Hematopoietic multipotent progenitor cell (in vitro differentiated cells): Measurements from ENCODE around the gene FGF12. TPM values are rescaled to one million over a fixed set of nuclear protein-coding genes. Genes with fewer than 3 reads are reported as not detected.

ENCODE experiments used
- DNase-seq, 3 donors: peaks; one replicate each; pipeline ENCODE4 v3.0.0-alpha.2; 2011 to 2015; ENCODE audit warnings: low read depth in 2 of 3, low spot score in 2 of 3
- total RNA-seq: library from RNA; depleted of rRNA; stranded (reverse); fragments of >200 nt; gene quantifications from one replicate; pipeline ENCODE4 v1.2.3, GENCODE V29; 2012

FGF12 gene
- total RNA-seq, 1 donor, result not detected

GRCh38 chr3:192279664-192280063 lies 447.7 kb downstream of the FGF12 start:
- no peak for DNase-seq

DNA sequence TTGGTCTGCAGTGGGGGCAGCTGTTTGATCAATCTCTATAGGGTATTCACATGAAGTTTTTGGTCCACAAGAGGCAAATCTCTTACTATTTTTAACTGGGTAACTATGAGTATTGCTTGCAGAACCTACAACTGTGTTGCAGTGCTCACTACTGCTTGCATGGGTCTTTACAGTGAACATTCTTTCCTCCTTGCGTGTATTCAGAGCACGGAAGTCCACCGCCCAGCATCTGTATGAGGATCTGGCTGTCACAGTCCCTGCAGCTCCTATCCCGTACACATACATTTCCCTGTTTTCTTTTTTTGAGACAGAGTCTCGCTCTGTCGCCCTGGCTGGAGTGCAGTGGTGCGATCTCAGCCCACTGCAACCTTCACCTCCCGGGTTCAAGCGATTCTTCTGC lies 449.9 kb downstream of the FGF12 start:
- DNase-seq, result no peak

- DNase-seq, result no peak
Measured at GRCh38 chr3:192275741-192276355, 451.5 kb downstream of the FGF12 start.

- no peak for DNase-seq
Measured at GRCh38 chr3:192273697-192274010, 453.7 kb downstream of the FGF12 start.

GRCh38 chr3:192273001-192273696 lies 454.2 kb downstream of the FGF12 start:
- DNase-seq, result no peak

DNA sequence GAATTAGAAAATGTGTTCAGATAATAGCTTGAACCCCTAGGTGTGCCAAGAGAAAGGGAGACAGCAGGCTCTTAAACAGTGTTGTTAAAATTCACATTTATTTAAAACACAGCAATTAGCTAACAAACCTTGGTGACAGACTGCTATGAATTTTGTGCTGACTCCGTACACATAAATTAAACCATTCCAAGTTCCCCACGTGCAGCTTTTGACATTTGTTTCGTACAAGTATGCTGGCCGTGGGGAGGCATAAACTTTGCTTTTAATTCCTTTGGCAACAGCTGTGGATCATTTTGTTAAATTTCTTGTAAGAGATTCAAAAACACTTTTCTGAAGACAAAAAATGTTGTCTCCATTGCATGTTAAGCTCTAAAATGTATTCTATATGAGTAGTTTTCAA lies 465.3 kb downstream of the FGF12 start:
- DNase-seq, result no peak

- DNase-seq, result no peak
Measured at GRCh38 chr3:192261135-192261534, 466.2 kb downstream of the FGF12 start.

- no peak for DNase-seq
Measured at GRCh38 chr3:192260116-192261010, 467.0 kb downstream of the FGF12 start.

GRCh38 chr3:192259661-192260060 lies 467.7 kb downstream of the FGF12 start:
- no peak for DNase-seq

- no peak for DNase-seq
Measured at GRCh38 chr3:192258721-192259120, 468.6 kb downstream of the FGF12 start.

GRCh38 chr3:192255839-192256238 lies 471.5 kb downstream of the FGF12 start:
- no peak for DNase-seq

DNA sequence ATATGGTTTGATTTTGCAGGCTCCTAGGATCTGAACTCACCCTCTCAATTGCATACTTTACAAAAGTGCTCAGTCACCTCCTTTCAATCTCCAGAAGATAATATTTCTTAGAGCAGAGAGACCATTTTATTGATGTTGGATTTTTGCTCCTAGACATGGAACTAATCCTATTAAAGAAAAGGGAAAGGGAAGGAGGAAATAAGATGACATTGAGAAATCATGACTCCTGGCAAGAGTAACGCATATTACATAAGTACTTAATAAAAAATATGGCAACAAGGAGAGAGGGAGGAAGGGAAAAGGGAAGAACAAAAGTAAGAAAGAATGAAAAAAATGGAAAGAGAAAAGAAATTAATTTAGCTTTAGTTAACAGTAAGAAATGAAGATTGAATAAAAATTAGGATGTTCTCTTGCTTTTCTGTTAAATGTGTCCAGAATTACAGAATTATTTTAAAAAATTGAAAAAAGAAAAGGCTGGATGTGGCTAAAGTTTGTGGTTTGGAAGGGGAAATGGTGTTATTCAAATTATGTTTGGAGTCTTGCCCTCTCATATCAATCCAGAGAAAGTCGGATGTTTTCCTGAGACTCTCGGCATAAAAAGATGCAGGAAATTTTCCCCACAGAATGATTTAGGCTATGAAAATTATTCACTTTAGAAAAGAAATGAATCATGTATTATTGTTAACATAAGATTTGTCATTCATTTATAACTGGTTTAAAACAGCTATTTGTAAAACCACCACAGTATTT lies 474.0 kb downstream of the FGF12 start:
- DNase-seq, result no peak

DNA sequence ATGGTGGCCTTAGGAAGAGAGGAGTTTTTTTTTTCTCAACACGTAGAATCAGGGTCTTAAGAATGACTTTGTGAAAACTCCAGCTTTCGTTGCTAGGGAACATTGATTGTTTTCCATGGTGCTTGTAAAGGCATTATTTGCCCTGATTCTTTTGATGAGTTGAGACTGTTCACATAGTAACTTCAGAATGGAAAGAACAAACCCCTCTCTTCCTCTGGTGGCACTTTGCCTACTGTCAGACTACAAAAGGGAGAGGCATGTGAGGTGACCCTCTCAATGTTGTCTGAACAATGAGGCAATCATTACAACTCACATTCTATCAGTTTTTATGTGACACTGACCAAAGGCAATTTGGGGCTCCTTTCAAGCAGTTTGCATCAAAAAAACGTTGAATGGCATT lies 477.8 kb downstream of the FGF12 start:
- no peak for DNase-seq

DNA sequence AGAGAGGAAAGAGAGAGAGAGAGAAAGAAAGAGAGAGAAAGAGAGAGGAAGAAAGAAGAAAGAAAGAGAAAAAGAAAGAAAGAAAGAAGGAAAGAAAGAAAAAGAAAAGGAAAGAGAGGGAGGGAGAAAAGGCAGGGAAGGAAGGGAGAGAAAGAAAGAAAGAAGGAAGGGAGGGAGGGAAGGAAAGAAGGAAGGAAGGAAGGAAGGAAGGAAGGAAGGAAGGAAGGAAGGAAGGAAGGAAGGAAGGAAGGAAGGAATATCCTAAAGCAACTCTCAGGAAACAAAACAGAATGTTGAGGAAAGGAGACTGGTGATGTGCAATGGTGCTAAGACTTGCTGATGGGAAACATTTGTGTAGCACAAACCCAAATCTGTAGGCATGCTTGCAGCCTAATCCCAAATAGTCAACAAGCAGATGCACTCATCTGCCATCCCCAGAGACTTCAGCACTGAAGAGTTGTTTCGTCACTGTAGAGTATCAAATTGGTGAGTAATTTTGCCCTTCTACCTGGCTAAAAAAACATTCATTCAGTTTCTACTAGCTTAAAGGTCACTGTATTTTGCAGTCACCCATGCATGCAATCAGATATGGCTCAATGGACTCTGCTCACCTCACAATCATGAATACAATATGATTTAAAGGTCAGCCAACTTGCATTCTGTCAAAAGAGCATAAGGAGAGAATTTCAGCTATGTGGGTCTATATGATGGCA lies 480.3 kb downstream of the FGF12 start:
- no peak for DNase-seq

GRCh38 chr3:192244591-192244990 lies 482.8 kb downstream of the FGF12 start:
- no peak for DNase-seq

DNA sequence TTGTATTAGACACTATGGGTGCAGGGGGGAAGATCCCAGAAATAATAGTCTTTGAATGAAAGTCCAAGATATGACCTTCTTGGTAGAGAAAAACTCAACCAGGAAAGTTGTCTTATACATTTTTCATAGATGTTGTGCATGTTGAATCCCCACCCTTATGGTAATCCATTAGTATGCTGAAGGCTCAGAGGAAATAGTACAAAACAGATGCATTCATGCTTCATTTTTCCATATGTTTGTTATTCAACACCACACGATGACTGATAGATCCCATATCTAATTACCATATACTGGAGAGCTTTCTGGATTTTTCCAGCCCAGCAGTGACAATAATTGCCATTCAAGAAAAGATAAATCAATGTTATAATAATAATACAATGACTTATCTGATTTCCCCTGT lies 487.4 kb downstream of the FGF12 start:
- no peak for DNase-seq

DNA sequence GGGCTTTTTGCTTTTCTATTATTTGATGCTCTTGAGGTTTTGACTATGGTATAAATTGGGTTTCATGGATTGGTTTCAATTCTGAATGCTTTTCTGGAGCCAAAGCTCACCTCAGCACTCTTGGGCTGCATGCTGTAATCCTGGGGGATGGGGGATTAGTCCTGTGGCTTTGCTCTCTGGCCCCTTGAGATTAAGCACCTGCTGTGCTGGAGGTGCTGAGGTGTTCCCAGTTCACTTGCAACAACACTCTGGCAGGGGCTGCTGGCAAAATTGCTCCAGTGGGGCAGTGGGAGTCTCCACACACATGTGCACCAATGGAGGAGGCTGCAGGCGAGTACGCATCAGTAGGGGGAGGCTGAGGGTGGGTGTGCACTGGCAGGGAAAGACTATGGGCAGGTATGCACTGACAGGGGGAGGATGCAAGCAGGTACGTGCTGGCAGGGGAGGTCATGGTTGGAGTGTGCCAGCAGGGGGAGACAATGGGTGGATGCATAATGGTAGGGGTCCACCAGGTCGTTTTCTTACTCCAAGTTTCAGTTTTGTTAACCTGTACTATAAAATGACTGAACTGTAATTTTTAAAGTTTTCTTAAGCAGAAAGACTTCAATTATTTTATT lies 489.2 kb downstream of the FGF12 start:
- no peak for DNase-seq

GRCh38 chr3:192229866-192230265 lies 497.5 kb downstream of the FGF12 start:
- DNase-seq, result no peak

DNA sequence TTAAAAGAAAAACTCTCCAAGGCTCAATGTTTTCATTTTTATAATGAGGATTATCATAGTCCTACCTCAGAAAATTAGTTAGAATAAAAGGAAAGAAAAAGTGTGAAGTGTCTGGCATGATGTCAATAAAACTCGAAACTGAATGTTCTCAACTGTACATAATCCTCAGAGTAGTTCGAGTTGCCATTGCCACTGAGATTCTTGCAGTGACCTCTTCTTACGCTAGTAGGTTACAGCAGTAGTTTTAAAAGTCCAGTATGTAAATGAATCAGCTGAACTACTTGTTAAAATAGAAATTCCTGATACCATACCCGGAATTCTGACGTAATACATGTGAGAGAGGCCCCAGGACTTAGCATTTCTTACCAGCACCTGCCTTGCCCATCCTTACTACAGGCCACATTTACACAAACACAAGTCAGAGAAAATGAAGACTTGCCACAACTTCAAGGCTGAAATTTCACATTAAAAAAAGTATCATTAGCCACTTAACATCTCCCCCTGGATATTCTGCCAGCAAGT lies 502.6 kb downstream of the FGF12 start:
- no peak for DNase-seq

DNA sequence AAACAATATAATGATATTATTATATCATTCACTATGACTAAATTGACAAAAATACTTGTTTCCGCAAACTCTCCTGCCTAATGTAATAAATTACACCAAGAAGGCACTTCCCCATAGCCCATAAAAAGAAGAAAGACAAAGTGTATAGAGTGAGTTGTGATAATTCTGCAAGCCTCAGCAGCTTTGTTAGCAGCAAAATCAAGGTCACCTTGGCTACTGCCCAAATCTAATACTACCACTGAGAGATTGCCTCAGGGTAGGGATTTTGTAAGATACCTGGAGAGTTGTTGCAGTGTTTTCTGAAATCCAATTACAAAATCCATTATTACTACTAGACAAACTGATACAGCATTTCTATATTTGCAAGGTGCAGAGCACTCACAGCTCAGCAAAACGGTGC lies 503.5 kb downstream of the FGF12 start:
- no peak for DNase-seq
